ENCODE data around the gene RNF111. TPM values are rescaled to one million over a fixed set of nuclear protein-coding genes. Genes with fewer than 3 reads are reported as not detected.
A peak's percentile ranks its signal among the peaks of the same experiment; 100 is the strongest.

The RNF111 gene
- total and polyA plus RNA-seq, 9 of the 15 experiments (the other 6 are each of a cell fraction or from before 2014, with no cell fraction given) = 7.9 to 26.0 (median 14.4) TPM

DNA sequence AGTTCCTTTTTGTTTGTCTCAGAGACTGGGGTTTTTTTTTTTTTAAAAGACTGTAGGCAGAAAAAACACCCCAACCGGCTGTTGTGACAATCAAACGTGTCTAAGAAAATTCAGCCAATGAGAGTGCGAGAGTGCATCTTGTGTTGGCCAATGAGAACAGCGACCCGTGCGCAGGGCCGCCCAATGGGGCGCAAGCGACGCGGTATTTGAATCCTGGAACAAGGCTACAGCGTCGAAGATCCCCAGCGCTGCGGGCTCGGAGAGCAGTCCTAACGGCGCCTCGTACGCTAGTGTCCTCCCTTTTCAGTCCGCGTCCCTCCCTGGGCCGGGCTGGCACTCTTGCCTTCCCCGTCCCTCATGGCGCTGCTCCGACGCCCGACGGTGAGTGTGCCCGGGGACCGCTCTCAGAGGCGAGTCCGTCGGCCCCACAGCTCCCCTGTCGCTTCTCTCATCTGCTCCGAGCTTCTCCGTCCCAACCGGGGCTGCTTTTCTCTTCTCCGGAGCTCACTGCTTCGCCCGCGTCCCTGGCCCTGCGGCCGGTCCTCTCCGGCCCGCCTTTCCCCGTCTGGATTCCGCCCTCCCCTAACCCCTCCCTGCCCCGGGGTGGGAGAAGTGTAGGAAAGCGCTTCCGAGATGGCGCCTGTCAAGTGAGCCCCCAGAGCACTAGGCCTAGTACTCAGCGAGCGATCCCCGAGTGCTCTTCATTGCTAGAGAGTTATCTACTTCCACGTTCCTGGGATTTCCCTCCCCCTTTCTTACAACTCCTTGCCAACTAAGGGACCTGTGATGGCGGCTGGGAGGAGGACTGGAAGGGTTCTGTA, 117.7 kb downstream of the RNF111 start, which contains the start of gene CCNB2 (continued):
- TF ChIP-seq, protein P1, sequence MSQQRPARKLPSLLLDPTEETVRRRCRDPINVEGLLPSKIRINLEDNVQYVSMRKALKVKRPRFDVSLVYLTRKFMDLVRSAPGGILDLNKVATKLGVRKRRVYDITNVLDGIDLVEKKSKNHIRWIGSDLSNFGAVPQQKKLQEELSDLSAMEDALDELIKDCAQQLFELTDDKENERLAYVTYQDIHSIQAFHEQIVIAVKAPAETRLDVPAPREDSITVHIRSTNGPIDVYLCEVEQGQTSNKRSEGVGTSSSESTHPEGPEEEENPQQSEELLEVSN (IDR thresholded peaks at IDR 0.05; ENCODE audit: borderline replicate concordance in 1 of 2, extremely low read depth in 1 of 2, insufficient read depth in 1 of 2, insufficient read length in 1 of 2, low read depth in 1 of 2, low read length in 1 of 2, poor library complexity in 1 of 2, severe bottlenecking in 1 of 2) = peak; percentile 67 to 87
- TF ChIP-seq SMAD1 (IDR thresholded peaks at IDR 0.05; ENCODE audit: low read depth, low read length, partially characterized antibody) (peak; percentile 57), TBP (optimal IDR thresholded peaks at IDR 0.05; ENCODE audit: low read depth, low read length) (peak; percentile 89), CCNT2 (IDR thresholded peaks at IDR 0.05; ENCODE audit: borderline replicate concordance, extremely low read depth, insufficient read length, low read depth, low read length) (no peak), ZNF124 (CRISPR knock-in tag; IDR thresholded peaks at IDR 0.05) (no peak), FOS (IDR thresholded peaks at IDR 0.05; ENCODE audit: extremely low read depth, insufficient read length) (peak; percentile 93), PHF21A (IDR thresholded peaks at IDR 0.05; ENCODE audit: borderline replicate concordance, low read depth) (no peak)
- TF ChIP-seq, protein P2, sequence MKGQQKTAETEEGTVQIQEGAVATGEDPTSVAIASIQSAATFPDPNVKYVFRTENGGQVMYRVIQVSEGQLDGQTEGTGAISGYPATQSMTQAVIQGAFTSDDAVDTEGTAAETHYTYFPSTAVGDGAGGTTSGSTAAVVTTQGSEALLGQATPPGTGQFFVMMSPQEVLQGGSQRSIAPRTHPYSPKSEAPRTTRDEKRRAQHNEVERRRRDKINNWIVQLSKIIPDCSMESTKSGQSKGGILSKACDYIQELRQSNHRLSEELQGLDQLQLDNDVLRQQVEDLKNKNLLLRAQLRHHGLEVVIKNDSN (CRISPR knock-in tag; IDR thresholded peaks at IDR 0.05) = peak; percentile 81
- TF ChIP-seq, protein P3, sequence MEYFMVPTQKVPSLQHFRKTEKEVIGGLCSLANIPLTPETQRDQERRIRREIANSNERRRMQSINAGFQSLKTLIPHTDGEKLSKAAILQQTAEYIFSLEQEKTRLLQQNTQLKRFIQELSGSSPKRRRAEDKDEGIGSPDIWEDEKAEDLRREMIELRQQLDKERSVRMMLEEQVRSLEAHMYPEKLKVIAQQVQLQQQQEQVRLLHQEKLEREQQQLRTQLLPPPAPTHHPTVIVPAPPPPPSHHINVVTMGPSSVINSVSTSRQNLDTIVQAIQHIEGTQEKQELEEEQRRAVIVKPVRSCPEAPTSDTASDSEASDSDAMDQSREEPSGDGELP (CRISPR knock-in tag; IDR thresholded peaks at IDR 0.05; ENCODE audit: borderline replicate concordance) = peak; percentile 74
- TF ChIP-seq, protein P4, sequence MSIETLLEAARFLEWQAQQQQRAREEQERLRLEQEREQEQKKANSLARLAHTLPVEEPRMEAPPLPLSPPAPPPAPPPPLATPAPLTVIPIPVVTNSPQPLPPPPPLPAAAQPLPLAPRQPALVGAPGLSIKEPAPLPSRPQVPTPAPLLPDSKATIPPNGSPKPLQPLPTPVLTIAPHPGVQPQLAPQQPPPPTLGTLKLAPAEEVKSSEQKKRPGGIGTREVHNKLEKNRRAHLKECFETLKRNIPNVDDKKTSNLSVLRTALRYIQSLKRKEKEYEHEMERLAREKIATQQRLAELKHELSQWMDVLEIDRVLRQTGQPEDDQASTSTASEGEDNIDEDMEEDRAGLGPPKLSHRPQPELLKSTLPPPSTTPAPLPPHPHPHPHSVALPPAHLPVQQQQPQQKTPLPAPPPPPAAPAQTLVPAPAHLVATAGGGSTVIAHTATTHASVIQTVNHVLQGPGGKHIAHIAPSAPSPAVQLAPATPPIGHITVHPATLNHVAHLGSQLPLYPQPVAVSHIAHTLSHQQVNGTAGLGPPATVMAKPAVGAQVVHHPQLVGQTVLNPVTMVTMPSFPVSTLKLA (conservative IDR thresholded peaks at IDR 0.05) = peak; percentile 42 to 80; a peak in 3 of 4 replicates
- TF ChIP-seq, protein P5, sequence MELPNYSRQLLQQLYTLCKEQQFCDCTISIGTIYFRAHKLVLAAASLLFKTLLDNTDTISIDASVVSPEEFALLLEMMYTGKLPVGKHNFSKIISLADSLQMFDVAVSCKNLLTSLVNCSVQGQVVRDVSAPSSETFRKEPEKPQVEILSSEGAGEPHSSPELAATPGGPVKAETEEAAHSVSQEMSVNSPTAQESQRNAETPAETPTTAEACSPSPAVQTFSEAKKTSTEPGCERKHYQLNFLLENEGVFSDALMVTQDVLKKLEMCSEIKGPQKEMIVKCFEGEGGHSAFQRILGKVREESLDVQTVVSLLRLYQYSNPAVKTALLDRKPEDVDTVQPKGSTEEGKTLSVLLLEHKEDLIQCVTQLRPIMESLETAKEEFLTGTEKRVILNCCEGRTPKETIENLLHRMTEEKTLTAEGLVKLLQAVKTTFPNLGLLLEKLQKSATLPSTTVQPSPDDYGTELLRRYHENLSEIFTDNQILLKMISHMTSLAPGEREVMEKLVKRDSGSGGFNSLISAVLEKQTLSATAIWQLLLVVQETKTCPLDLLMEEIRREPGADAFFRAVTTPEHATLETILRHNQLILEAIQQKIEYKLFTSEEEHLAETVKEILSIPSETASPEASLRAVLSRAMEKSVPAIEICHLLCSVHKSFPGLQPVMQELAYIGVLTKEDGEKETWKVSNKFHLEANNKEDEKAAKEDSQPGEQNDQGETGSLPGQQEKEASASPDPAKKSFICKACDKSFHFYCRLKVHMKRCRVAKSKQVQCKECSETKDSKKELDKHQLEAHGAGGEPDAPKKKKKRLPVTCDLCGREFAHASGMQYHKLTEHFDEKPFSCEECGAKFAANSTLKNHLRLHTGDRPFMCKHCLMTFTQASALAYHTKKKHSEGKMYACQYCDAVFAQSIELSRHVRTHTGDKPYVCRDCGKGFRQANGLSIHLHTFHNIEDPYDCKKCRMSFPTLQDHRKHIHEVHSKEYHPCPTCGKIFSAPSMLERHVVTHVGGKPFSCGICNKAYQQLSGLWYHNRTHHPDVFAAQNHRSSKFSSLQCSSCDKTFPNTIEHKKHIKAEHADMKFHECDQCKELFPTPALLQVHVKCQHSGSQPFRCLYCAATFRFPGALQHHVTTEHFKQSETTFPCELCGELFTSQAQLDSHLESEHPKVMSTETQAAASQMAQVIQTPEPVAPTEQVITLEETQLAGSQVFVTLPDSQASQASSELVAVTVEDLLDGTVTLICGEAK (IDR thresholded peaks at IDR 0.05) = no peak
- TF ChIP-seq, protein P5 (CRISPR knock-in tag; IDR thresholded peaks at IDR 0.05) = no peak

Measured in K562 (cell line).